ENCODE measurements around the gene TECPR2.

DNA sequence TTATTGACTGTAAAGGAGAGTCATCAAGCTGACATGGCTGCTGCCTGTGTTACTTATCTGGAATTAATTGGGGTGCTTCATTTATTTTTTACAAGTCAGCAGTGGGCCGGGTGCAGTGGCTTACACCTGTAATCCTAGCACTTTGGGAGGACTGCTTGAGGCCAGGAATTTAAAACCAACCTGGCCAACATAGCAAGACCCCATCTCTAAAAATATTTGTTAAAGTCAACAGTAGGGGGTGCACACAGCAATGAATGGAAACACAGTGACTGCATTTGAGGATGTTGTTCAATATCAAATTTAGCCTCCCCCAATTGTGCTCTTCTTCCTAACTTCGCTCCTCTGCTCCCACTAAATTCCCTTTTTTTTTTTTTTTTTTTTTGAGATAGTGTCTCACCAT is 94.8 kb downstream of the TECPR2 start:
- TF ChIP-seq CTCF (optimal IDR thresholded peaks at IDR 0.05 in 1 of 3, IDR thresholded peaks at IDR 0.05 in 1 of 3, conservative IDR thresholded peaks at IDR 0.05 in 1 of 3; ENCODE audit: extremely low read depth in 1 of 3, insufficient read depth in 2 of 3, low read length in 3 of 3): no peak
- TF ChIP-seq EZH2 (IDR thresholded peaks at IDR 0.05; ENCODE audit: low read length): no peak
